Neural cell (in vitro differentiated cells): ENCODE results near the gene NTF3. TPM values are rescaled to one million over a fixed set of nuclear protein-coding genes. Genes with fewer than 3 reads are reported as not detected.

ENCODE experiments used
- H2AFZ ChIP-seq: fragments of 200-600, 300-800 bp; sonication (generic), shearing (Covaris generic); 2 replicates; pipeline ENCODE4 v1.6.0; 2014; ENCODE audit warnings: low read depth, mild to moderate bottlenecking, antibody characterized with exemption, low read length, moderate library complexity
- H3F3A ChIP-seq: fragments of 200-600 bp; shearing (Covaris generic); 2 replicates; pipeline ENCODE4 v1.6.1; 2016; ENCODE audit warnings: mild to moderate bottlenecking, moderate library complexity, mixed read lengths, antibody characterized with exemption, low read length; ENCODE audit not compliant: insufficient read depth, poor library complexity, severe bottlenecking
- H3K27ac ChIP-seq: fragments of 200-600, 300-800 bp; sonication (generic), shearing (Covaris generic); 2 replicates; pipeline ENCODE4 v1.5.1; 2014; ENCODE audit warnings: mild to moderate bottlenecking, low read length, moderate library complexity
- H3K27me3 ChIP-seq: fragments of 300-800, 200-600 bp; sonication (generic), shearing (Covaris generic); 2 replicates; pipeline ENCODE4 v1.6.0; 2014; ENCODE audit warnings: mild to moderate bottlenecking, low read depth, low read length, moderate library complexity; ENCODE audit not compliant: insufficient read depth
- H3K36me3 ChIP-seq: fragments of 300-800, 200-600 bp; sonication (generic), shearing (Covaris generic); 2 replicates; pipeline ENCODE4 v1.5.1; 2014; ENCODE audit warnings: mild to moderate bottlenecking, antibody characterized with exemption, low read length, moderate library complexity; ENCODE audit not compliant: insufficient read depth
- H3K4me2 ChIP-seq: fragments of 300-800, 200-600 bp; sonication (generic), shearing (Covaris generic); 2 replicates; pipeline ENCODE4 v1.6.0; 2014; ENCODE audit warnings: mild to moderate bottlenecking, low read length
- H3K4me3 ChIP-seq: fragments of 300-800, 200-600 bp; sonication (generic), shearing (Covaris generic); 2 replicates; pipeline ENCODE4 v1.5.1; 2014; ENCODE audit warnings: mild to moderate bottlenecking, low read length, moderate library complexity
- H3K79me2 ChIP-seq: fragments of 200-600 bp; shearing (Covaris generic); replicated peaks from 2 replicates; pipeline ENCODE4 v1.6.0; 2014; ENCODE audit warnings: mild to moderate bottlenecking, low read length, moderate library complexity; ENCODE audit not compliant: insufficient read depth
- H3K9ac ChIP-seq: fragments of 300-800, 200-600 bp; sonication (generic), shearing (Covaris generic); 2 replicates; pipeline ENCODE4 v1.6.1; 2016; ENCODE audit warnings: mild to moderate bottlenecking, low read length, mixed read lengths
- H3K9me2 ChIP-seq: fragments of 200-600 bp; shearing (Covaris generic); 2 replicates; pipeline ENCODE4 v1.6.1; 2016; ENCODE audit warnings: mild to moderate bottlenecking, low read length, mixed read lengths; ENCODE audit not compliant: insufficient read depth
- H3K9me3 ChIP-seq: fragments of 200-600, 300-800 bp; sonication (generic), shearing (Covaris generic); 2 replicates; pipeline ENCODE4 v1.6.1; 2016; ENCODE audit warnings: mild to moderate bottlenecking, mixed run types, low read length, moderate library complexity, mixed read lengths
- H4K20me1 ChIP-seq: fragments of 200-600 bp; shearing (Covaris generic); 2 replicates; pipeline ENCODE4 v1.6.1; 2016; ENCODE audit warnings: mild to moderate bottlenecking, mixed run types; ENCODE audit not compliant: insufficient read depth
- EP300 ChIP-seq: fragments of 450-650 bp; conservative IDR thresholded peaks from 2 replicates; pipeline ENCODE4 v1.6.1; 2014; ENCODE audit warnings: antibody characterized with exemption, mild to moderate bottlenecking, moderate library complexity; ENCODE audit not compliant: poor library complexity, severe bottlenecking
- EZH2 ChIP-seq: fragments of 200-600, 300-800 bp; shearing (Covaris generic), sonication (generic); IDR thresholded peaks from 2 replicates; pipeline ENCODE4 v1.6.1; 2014; ENCODE audit warnings: antibody characterized with exemption, low read length, borderline replicate concordance, mild to moderate bottlenecking; ENCODE audit not compliant: insufficient read depth, poor library complexity, severe bottlenecking
- MXI1 ChIP-seq: fragments of 450-650 bp; conservative IDR thresholded peaks from 2 replicates; pipeline ENCODE4 v1.6.1; 2014; ENCODE audit warnings: antibody characterized with exemption, mild to moderate bottlenecking; ENCODE audit not compliant: poor library complexity, severe bottlenecking
- POLR2AphosphoS5 ChIP-seq: IDR thresholded peaks from 2 replicates; pipeline ENCODE4 v1.6.1; 2012
- RAD21 ChIP-seq: fragments of 450-650 bp; conservative IDR thresholded peaks from 2 replicates; pipeline ENCODE4 v1.6.1; 2014; ENCODE audit warnings: antibody characterized with exemption, mild to moderate bottlenecking, moderate library complexity
- REST ChIP-seq: IDR thresholded peaks from 2 replicates; pipeline ENCODE4 v1.6.1; 2012; ENCODE audit warnings: borderline replicate concordance
- SMC3 ChIP-seq: fragments of 450-650 bp; conservative IDR thresholded peaks from 2 replicates; pipeline ENCODE4 v1.6.1; 2014; ENCODE audit warnings: antibody characterized with exemption, mild to moderate bottlenecking, moderate library complexity; ENCODE audit not compliant: poor library complexity
- TAF1 ChIP-seq: IDR thresholded peaks from 2 replicates; pipeline ENCODE4 v1.6.1; 2012; ENCODE audit warnings: low read depth
- polyA plus RNA-seq: library from polyadenylated mRNA; depleted of rRNA; stranded (reverse); fragments of >200 nt; gene quantifications from 2 replicates; pipeline ENCODE4 v1.2.3, GENCODE V29; 2014
- TF ChIP-seq, protein P1 (sequence below): fragments of 450-650 bp; IDR thresholded peaks from 2 replicates; pipeline ENCODE4 v1.5.1; 2014; ENCODE audit warnings: antibody characterized with exemption, mild to moderate bottlenecking, moderate library complexity; ENCODE audit not compliant: poor library complexity, severe bottlenecking

The NTF3 gene
- polyA plus RNA-seq, 1 donor from 2014 or later, result not detected

GRCh38 chr12:5437589-5437988 lies 5.7 kb downstream of the NTF3 start:
- Histone ChIP-seq H4K20me1 (no peaks in the 10 kb centered on the region), H3K36me3 (no peaks in the 10 kb centered on the region), H3K79me2 (no peaks in the 10 kb centered on the region), H3F3A (no peaks in the 10 kb centered on the region), H3K27ac (no peak overlapping the region), H3K9ac (no peak overlapping the region), H3K9me3 (no peaks in the 10 kb centered on the region), H3K9me2 (no peaks in the 10 kb centered on the region), H3K4me2 (no peak overlapping the region), H3K27me3 (peaks cover 37% of the 10 kb centered on the region), H3K4me3 (no peak overlapping the region), H2AFZ (no peak overlapping the region)
- TF ChIP-seq EP300 (no peak), RAD21 (no peak)

GRCh38 chr12:5438671-5439200 lies 6.8 kb downstream of the NTF3 start:
- TF ChIP-seq REST, result no peak
- no peak for TF ChIP-seq POLR2AphosphoS5
- TF ChIP-seq, protein P1, sequence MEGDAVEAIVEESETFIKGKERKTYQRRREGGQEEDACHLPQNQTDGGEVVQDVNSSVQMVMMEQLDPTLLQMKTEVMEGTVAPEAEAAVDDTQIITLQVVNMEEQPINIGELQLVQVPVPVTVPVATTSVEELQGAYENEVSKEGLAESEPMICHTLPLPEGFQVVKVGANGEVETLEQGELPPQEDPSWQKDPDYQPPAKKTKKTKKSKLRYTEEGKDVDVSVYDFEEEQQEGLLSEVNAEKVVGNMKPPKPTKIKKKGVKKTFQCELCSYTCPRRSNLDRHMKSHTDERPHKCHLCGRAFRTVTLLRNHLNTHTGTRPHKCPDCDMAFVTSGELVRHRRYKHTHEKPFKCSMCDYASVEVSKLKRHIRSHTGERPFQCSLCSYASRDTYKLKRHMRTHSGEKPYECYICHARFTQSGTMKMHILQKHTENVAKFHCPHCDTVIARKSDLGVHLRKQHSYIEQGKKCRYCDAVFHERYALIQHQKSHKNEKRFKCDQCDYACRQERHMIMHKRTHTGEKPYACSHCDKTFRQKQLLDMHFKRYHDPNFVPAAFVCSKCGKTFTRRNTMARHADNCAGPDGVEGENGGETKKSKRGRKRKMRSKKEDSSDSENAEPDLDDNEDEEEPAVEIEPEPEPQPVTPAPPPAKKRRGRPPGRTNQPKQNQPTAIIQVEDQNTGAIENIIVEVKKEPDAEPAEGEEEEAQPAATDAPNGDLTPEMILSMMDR, result no peak
- no peak for TF ChIP-seq EZH2
- TF ChIP-seq MXI1, result no peak
- no peak for TF ChIP-seq EP300
- no peak for TF ChIP-seq TAF1
- no peak for TF ChIP-seq RAD21
- TF ChIP-seq SMC3, result no peak
- Histone ChIP-seq H3K36me3 (no peaks in the 10 kb centered on the region), H3K4me3 (no peak overlapping the region), H3K9ac (no peak overlapping the region), H3K4me2 (no peak overlapping the region), H4K20me1 (no peaks in the 10 kb centered on the region), H3K27ac (no peak overlapping the region), H3K9me2 (no peaks in the 10 kb centered on the region), H3K27me3 (peaks cover 25% of the 10 kb centered on the region), H3K79me2 (no peaks in the 10 kb centered on the region), H2AFZ (no peak overlapping the region), H3F3A (no peaks in the 10 kb centered on the region), H3K9me3 (no peaks in the 10 kb centered on the region)

- no peaks in the 10 kb centered on the region for H3K79me2 ChIP-seq
- no peak overlapping the region for H3K4me3 ChIP-seq
- no peaks in the 10 kb centered on the region for H4K20me1 ChIP-seq
Measured at GRCh38 chr12:5439371-5439771, 7.5 kb downstream of the NTF3 start.

More at GRCh38 chr12:5439371-5439771, 7.5 kb downstream of the NTF3 start:
- no peak overlapping the region for H2AFZ ChIP-seq
- no peaks in the 10 kb centered on the region for H3K9me3 ChIP-seq
- H3K27ac ChIP-seq, result no peak overlapping the region
- H3K27me3 ChIP-seq, result peaks cover 19% of the 10 kb centered on the region
- no peaks in the 10 kb centered on the region for H3F3A ChIP-seq
- no peaks in the 10 kb centered on the region for H3K9me2 ChIP-seq
- H3K4me2 ChIP-seq, result no peak overlapping the region
- H3K9ac ChIP-seq, result no peak overlapping the region
- H3K36me3 ChIP-seq, result no peaks in the 10 kb centered on the region
- TF ChIP-seq TAF1 (no peak), EP300 (no peak), EZH2 (no peak), REST (no peak), RAD21 (no peak), MXI1 (no peak), POLR2AphosphoS5 (no peak), SMC3 (no peak)
- TF ChIP-seq, protein P1, result no peak
